Embryonic facial prominence (tissue), 1 donor: Measurements from ENCODE around the gene ATP8A1.
A peak's percentile ranks its signal among the peaks of the same experiment; 100 is the strongest.
"Not testable (repeated sequence)": the region's sequence is repeated elsewhere in the genome, so short reads cannot be mapped to it uniquely, and the experiment has no call there.

Experiments
- DNase-seq: peaks from one replicate; pipeline ENCODE4 v3.0.0-alpha.2; 2016; ENCODE audit errors: extremely low spot score

Gene ATP8A1

GRCh38 chr4:42510225-42510624 lies 146.7 kb downstream of the ATP8A1 start:
- DNase-seq, result no peak

DNA sequence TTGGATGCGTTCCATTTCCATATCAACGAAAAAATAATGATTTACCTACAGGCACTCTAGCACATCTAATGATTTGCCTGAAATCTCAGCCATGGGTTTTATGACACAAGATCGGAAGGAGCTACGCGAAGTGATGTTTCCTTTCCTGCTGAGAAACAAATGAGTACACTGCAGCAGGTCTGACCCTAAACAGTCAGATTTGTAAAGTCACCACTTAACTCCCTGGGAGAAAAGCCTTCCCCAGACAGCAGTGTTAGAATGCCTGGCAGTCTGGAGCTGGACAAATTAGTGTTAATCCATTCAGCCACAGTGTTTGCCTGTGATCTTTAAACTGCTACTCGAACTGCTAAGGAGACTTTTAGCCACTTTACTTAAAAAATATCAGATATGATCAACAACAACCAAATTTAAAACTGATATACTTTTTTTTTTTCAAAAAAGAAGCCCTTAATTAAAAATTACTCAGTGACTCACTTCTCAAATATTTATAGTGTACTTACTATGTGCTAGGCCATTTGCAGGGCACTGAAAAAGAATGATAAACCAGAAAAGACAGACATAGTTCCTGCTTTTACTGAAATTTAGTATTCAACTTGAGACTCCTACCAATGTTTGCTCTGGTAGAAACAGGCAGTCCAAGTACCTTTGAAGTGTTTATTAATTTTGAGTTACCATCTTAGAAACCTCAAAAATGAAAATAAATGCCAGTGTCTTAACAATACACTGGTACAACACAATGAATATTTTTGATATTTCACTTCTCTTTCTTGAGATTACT lies 155.1 kb downstream of the ATP8A1 start:
- DNase-seq, result no peak

DNA sequence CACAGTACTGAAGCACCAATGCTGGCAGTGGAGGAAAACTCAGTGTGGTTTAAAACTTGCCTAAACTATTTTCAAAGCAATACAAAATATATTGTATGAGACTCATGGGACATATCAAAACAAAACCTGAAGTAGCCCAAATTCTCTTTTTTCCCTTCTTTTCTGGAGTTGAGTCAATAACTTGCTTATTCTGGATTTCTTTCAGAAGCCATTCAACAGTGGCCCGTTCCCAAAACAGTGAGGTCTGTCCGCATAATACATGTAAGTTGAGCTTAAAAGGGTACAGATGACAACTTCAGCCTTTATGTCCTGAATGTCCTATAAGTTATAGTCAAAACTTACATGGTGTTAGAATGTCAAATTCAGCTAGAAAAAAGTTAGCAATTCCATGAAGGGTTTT lies 158.9 kb downstream of the ATP8A1 start:
- DNase-seq, result no peak

GRCh38 chr4:42497142-42497910 lies 159.6 kb downstream of the ATP8A1 start:
- no peak for DNase-seq

GRCh38 chr4:42492962-42493361 lies 163.9 kb downstream of the ATP8A1 start:
- no peak for DNase-seq

DNA sequence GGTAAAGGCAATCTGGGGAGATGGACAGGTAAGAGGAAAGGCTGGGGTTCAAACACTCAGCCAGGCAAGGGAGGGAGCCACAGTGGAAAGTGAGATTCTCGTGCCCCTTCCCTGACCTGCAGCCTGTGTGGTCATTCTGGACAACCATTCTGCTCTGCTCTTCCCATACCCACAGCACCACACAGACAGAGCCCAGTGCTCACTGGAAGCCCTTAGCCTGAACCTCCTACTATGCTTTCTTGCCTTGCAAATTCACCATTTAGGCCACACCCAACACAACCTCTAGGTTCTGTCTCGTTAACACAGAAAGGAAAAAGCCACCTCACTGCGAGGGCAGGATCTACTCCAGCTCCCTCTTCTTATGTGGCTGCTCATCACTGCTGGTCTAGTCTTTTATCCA lies 166.9 kb downstream of the ATP8A1 start:
- no peak for DNase-seq

DNA sequence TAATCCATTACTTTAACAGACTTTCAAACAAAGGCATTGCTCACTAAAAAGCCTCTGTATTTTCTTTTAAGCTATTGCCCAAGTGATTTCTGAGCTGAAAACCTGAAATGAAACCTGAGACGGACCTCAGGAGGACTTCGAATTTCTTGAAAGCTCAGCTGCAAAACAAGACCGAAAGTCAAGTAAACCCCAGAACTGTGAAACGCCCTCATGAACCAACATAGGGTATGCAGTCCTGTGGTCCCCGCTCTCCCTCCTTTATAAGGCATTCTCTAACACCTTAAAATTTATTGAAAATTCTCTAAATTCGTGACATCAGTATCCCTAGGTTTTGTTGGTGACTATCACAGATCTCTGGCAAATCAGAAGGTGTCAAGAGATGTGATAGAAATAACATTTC lies 167.8 kb downstream of the ATP8A1 start:
- DNase-seq, result no peak

GRCh38 chr4:42488554-42488953 lies 168.4 kb downstream of the ATP8A1 start:
- no peak for DNase-seq

GRCh38 chr4:42488114-42488513 lies 168.8 kb downstream of the ATP8A1 start:
- DNase-seq, result no peak

- DNase-seq, result no peak
Observed at GRCh38 chr4:42487230-42487629, 169.7 kb downstream of the ATP8A1 start.

DNA sequence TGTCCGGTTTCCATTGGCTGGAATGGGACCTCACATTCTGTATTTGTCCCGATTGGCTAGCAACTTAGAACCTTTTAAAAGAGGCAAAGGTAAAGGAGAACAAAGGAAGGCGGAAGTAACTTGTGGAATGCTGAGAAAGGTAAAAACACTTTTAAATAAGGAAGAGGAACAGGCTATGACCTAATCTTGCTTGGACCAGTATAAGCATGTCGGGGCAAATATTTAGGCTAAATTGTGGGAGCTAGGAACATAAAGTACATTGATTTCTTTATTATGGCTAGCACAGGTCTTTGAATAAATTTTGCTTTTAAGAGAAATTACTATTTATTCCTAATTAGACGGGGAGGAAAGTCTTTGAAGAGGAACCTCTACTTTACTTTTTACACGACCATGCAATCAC lies 170.7 kb downstream of the ATP8A1 start:
- not testable (repeated sequence) for DNase-seq

- DNase-seq, result no peak
Observed at GRCh38 chr4:42484630-42485029, 172.3 kb downstream of the ATP8A1 start.

GRCh38 chr4:42483426-42484379 lies 173.2 kb downstream of the ATP8A1 start:
- DNase-seq, result no peak

- DNase-seq, result no peak
Observed at GRCh38 chr4:42482516-42483327, 174.2 kb downstream of the ATP8A1 start.

GRCh38 chr4:42480717-42481116 lies 176.2 kb downstream of the ATP8A1 start:
- peak; percentile 28 for DNase-seq

- no peak for DNase-seq
Observed at GRCh38 chr4:42480281-42480680, 176.6 kb downstream of the ATP8A1 start.

DNA sequence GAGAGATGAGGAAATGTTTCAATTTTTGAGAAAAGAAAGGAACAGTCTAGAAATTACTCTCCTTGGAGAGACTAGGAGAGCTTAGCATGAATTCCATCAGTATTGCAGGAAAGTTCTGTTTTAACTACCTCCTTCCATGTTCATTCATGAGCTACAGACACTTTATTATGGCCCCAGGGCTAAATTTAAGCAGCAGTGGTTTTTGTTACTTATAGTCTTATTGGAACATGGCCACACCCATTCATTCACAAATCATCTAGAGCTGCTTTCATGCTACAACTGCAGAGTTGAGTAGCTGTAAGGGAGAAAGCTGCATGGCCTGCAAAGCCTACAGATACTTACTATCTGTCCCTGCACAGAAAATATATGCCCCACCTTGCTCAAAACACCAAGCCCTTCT lies 178.0 kb downstream of the ATP8A1 start:
- DNase-seq, result no peak

GRCh38 chr4:42478509-42478908 lies 178.4 kb downstream of the ATP8A1 start:
- DNase-seq, result no peak

- no peak for DNase-seq
Observed at GRCh38 chr4:42474406-42474805, 182.5 kb downstream of the ATP8A1 start.

- DNase-seq, result no peak
Observed at GRCh38 chr4:42473071-42473684, 183.7 kb downstream of the ATP8A1 start.

- DNase-seq, result no peak
Observed at GRCh38 chr4:42471896-42472295, 185.0 kb downstream of the ATP8A1 start.
